Caki2 (cell line): ENCODE results near the gene PAOX. TPM values are rescaled to one million over a fixed set of nuclear protein-coding genes. Genes with fewer than 3 reads are reported as not detected.

Experiments used
- total RNA-seq: library from RNA; depleted of rRNA; stranded (reverse); fragments of >200 nt; shearing (Covaris generic); gene quantifications from 2 replicates; pipeline ENCODE4 v1.2.3, GENCODE V29; 2014; ENCODE audit warnings: low replicate concordance; rRNA removed

PAOX gene
- total RNA-seq, 1 experiment from 2014 or later: 12.1 TPM

Other genes starting within 250 kb of the PAOX start
- 0.90 and 1.1 TPM in 2 replicates for gene KNDC1, start 219.0 kb upstream of the PAOX start, total RNA-seq
- gene UTF1, start 149.0 kb upstream of the PAOX start, total RNA-seq: not detected in 2 replicates
- not detected in 2 replicates for gene VENTX, start 141.4 kb upstream of the PAOX start, total RNA-seq
- 0.55 and 2.9 TPM in 2 replicates for gene ADAM8, start 102.4 kb upstream of the PAOX start, total RNA-seq
- 73.2 and 76.2 TPM in 2 replicates for gene TUBGCP2, start 70.4 kb upstream of the PAOX start, total RNA-seq
- gene ZNF511, start 70.3 kb upstream of the PAOX start, total RNA-seq: 74.5 and 97.5 TPM in 2 replicates
- not detected in 2 replicates for gene CALY, start 42.4 kb upstream of the PAOX start, total RNA-seq
- gene PRAP1, start 31.9 kb upstream of the PAOX start, total RNA-seq: not detected in 2 replicates
- 26.6 and 38.3 TPM in 2 replicates for gene FUOM, start 21.2 kb upstream of the PAOX start, total RNA-seq
- gene ECHS1, start 5.9 kb upstream of the PAOX start, total RNA-seq: 95.9 and 100 TPM in 2 replicates
- gene MTG1, start 14.9 kb downstream of the PAOX start, total RNA-seq: 65.6 and 75.7 TPM in 2 replicates
- gene SPRN, start 45.4 kb downstream of the PAOX start, total RNA-seq: not detected in 2 replicates
- gene SCART1, start 74.7 kb downstream of the PAOX start, total RNA-seq: 0.27 TPM in 1 of 2 replicates, not detected in the other
- gene CYP2E1, start 148.1 kb downstream of the PAOX start, total RNA-seq: not detected in 2 replicates
- not detected in 2 replicates for gene SYCE1, start 186.3 kb downstream of the PAOX start, total RNA-seq
- not detected in 2 replicates for gene FRG2B, start 247.5 kb downstream of the PAOX start, total RNA-seq